Stimulated activated CD4-positive, alpha-beta T cell treated with anti-CD3 and anti-CD28 coated beads, TNF-alpha, amount 100 ng/mL, for 48 hours (primary cell): ENCODE data around the gene PDGFC.

Source experiments
- DNase-seq, 3 donors: peaks; one replicate each; pipeline ENCODE4 v3.0.0-alpha.2; 2020; ENCODE audit warnings: low read depth in 3 of 3

PDGFC gene

DNA sequence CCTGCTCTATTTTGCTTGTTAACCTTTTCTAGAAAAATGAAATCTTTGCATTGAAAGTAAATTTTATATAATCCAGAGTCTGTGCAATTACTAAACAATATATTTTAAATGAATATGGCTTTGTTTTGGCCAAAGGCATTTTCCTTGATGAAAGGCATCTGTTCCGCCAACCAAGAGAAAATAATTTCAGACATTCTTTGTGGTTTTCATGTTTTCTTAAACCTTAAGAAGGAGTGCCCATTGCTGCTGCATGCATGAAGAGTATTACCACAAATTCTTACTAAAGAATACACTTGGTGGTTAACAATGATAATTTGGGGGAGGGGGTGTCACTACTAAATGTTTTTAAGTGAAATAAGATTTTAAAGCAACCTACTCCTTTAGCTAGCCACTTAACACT, 2.7 kb upstream of the PDGFC start:
- no peak for DNase-seq

GRCh38 chr4:156972379-156973015, 898 bp upstream of the PDGFC start:
- no peak for DNase-seq

- DNase-seq, result no peak
These were observed 379 bp downstream of the PDGFC start for GRCh38 chr4:156971165-156971675.

DNA sequence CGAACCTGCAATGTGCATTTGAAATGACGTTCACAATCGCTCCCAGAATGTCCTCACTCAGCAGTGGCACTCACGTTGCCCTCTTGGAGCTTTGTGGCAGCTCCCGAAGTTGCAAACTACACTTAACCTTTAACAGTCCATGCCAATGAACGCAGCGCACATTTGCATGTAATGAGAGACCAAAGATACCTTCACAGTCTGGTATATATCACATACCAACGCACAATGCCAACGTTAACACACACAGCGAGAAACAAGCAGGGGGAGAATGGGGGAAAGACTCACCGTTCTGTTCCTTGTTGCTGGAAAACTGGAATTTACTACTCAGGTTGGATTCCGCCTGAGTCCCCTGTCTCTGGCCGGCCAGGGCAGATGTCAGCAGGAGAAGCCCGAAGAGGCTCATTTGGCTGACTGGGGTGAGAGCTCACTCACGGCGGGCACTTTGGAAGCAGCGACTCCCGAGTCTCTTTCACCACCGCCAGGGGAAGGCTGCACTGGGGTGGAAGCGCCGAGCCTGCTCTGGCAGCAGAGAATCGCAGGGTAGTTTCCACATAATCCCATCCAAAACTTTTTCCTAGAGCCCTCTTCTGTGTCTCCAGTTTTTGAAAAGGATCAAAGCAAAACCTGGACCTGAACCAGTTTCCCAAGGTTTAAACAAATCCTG, 966 bp downstream of the PDGFC start:
- no peak for DNase-seq

GRCh38 chr4:156969911-156970310, 1.7 kb downstream of the PDGFC start:
- no peak for DNase-seq

- DNase-seq, result no peak
These were observed 2.5 kb downstream of the PDGFC start for GRCh38 chr4:156969101-156969500.

DNA sequence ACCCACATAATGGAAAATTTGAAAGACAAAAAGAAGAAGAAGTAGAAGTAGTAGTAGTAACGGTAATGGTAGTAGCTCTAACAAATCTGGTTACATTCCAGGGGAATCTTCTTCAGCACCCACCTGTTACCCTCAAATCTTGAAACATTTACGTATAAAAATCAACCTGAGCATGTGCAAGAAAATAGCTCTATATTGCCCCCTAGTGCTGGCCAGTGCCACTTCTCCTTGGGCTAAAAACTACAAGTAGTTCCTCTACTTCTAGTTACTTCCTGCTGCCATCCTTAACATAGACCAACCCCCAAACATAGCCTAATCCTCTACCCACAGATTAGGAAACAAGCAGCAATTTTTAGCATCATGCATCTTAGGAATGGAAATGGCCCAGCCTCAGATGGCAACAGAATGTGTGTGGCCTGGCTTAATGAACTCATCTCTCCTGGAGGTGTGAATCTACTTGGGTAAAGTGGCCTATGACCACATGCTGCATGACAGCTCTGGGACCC, 3.1 kb downstream of the PDGFC start:
- no peak for DNase-seq

DNA sequence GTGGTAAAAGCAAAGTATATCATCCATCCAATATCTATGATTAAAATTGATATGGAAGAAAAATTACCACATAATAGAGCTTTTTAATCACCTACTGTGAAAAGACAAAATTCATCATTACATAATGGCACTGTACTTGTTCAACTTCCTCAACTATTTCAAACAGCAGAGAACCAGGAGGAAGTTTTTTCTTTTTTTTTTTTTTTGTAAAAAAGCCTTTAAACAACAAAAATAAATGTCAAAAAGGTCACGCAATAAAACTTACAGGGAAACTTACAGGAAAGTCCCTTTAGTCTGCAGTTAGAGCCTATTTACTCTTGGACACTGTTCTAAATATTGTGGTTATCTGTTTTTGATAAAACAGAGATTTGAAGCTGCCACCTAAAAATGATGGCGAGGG, 4.8 kb downstream of the PDGFC start:
- DNase-seq, result no peak

DNA sequence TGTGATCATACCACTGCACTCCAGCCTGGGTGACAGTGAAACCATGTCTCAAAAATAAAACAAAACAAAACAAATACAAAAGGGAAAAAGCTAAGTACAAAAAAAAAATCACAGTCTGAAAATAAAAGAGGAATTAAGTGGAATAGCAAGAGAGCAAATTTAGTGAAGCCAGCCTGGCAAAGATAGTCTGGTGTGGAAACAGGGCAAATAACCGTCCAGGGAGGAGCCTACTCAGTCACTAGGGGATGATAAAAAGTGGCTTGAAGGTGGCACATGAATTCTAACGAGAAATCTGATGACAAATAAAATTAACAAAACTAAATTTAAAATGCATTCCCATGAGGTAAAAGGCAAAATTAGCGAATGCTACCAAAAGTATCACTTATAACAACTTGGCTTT, 8.2 kb downstream of the PDGFC start:
- DNase-seq, result no peak

- no peak for DNase-seq
These were observed 9.0 kb downstream of the PDGFC start for GRCh38 chr4:156962528-156962974.

- DNase-seq, result no peak
These were observed 9.6 kb downstream of the PDGFC start for GRCh38 chr4:156962058-156962358.

DNA sequence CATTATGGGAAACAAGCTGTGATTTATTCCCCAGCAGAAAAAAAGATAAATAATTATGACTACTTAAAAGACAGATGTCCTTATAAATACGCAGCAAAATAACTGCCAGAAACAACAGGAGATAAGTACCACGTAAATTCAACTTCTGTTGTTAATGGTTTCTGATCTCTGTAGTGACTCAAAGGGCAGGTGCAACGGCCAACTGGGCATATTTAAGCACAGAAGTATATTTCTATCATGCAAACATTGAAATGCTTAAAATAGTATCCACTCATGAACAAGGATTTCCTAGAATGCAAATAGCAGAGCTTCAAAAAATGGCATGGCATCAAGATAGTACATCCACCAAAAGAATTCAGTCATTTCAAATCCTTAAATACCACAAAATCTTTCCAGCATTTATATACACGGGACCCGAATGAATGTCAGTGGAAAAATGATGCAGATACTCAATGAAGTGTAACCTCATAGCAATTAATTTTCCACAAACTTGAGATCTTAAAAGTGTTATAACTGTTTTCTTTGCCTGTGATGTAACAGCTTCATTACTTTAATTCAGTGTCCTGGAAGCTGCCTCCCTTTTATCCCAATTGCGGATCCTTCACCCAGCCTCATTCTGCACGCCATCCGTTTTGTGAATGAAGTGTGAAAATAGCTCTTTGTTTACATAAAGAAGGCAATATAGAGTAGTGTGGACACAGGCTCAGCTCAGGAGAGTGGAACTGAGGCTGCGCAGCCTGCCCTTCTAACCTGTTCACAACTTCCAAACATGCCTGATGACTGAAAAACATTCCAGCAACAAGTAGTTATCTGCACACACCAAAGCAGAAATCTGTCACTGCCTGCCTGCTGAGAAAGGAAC, 10.2 kb downstream of the PDGFC start:
- DNase-seq, result no peak

DNA sequence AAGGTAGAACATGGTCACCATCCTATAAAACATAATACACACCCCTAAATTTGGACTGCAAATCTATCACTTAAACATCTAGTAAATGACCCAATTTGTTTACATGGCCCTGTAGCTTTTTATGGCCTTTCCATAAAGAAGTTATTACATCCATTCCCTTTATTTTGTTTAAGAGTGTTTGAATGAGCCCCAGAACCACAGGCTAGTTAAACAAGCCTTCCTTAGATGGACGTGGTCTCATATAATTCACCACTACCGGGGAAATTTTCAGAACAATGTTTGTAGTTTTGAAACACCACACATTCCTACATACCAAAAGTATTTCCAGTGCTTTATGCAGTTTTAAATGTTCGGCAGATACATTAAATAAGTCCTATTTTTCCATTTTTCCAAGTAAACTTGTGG, 12.3 kb downstream of the PDGFC start:
- no peak for DNase-seq

DNA sequence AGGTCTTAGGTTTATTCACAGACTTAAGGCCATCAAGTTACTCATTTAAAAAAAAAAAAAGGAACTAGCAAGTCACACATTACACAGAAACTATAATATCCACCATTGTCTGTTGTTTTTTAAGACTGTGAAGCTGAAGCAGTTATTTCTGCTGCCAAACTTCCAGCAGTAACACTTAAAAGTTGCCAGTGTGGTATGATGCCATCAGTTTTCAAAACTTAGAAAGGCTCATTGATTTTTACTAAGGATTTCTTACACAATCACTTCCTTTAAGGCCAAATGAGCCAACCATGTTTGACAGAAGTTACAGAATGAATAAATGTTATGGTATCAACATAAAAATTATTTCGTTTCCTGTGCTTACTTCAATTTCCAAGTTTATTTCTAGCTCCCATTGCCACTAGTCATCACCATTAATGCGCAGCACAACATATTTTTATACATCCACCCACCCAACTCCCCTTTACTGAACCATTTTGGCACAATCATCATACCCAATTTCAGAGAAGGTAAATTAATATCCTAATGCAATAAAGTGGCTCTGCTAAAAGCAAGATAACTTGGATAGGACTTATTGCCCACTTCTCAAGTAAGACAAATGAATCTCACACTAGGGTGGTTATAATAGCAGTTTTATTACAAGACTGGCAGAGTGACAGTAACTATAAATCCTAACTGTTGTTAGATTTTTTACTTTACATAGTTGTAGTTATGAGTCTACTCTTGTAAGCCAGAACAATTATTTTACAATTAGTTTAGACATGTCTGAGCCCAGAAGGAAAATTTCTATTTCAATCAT, 13.1 kb downstream of the PDGFC start:
- DNase-seq, result no peak

DNA sequence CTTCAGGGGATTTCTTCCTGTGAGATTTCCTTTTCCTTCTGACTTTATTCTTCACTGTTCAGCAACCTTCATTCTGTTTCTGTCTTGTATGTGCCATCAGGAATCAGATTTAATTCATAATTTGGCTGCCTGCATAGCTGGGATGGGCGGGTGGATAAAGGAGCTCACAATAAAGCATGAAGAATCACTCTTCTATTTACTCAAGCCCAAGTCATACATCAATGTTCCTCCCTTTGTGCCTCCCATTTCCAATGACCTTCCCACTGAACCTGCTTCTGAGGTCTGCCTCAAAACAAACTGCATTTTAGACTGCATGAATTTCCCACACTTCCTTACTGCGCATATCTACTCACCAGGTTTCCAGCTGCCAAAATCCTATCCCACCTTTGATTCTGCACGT, 14.0 kb downstream of the PDGFC start:
- DNase-seq, result no peak

DNA sequence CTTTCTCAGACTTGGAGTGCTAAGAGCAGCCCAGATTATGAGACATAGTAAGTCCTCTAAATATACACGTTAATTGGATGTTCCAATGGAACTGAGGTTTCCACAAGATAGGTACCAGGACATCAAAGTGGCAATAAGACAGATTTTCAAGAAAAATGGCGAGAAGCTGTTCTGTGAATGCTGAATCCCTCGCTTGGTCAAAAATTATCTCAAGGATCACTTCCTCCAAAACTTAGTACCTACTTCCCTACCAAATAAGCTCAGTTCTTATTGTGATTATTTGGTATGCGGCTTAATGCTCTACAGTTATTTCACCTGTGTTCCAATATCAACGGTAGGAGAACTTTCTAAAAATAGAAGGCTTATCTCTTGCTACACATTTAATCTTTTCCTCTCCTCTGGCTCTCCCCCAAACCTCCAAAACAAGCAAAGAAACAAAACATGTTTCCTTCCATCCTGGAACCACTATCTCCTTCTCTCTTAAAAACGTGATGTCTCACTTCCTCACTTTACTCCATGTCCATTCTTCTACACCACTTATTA, 14.7 kb downstream of the PDGFC start:
- no peak for DNase-seq

GRCh38 chr4:156956359-156956758, 15.2 kb downstream of the PDGFC start:
- DNase-seq, result no peak

- no peak for DNase-seq
These were observed 17.0 kb downstream of the PDGFC start for GRCh38 chr4:156954587-156954986.

DNA sequence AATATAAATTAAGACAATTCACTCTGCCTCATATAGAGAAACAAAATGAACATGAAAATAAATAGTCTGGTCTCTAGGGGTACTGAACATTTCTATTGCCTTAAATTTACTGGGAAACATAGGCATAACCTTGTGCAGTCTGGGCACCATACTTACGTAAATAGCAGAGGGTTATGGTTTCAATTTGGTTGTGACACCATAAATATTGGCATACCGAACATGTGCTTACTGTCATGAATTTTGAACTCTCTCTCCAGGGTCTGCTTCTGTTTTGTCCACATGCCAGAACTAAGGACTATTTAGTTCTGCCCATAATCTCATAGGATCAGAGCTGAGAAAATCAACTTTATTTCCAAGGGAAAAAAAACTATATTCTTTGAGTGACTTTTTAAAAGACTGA, 17.6 kb downstream of the PDGFC start:
- no peak for DNase-seq

DNA sequence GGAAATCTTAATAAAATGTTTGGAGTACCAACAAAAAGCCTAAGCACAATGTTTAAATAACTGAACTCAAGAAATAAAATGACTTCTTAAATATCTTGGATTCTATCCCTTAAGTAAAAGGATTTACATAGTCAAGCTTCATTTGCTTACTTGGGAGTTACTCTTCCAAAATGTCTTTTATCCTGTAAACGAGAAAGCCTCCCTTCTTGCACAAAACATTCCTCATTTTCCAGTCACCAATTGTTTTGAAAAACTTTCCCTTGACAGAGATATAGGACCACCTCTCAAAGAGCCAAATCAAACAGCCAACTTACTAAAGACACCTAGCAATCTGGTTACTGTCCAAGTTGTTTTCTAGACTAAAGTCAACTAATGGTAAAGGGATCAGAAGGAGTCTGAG, 18.6 kb downstream of the PDGFC start:
- no peak for DNase-seq

- DNase-seq, result no peak
These were observed 19.4 kb downstream of the PDGFC start for GRCh38 chr4:156952078-156952759.
